Endothelial cell of umbilical vein (primary cell): ENCODE results near the gene RTKN2. TPM values are rescaled to one million over a fixed set of nuclear protein-coding genes. Genes with fewer than 3 reads are reported as not detected.

Experiments
- BruUV-seq: library from RNA; stranded (reverse); fragments of 400-500 nt; replicated peaks from 2 replicates; lab custom pipeline; 2021; lab: Mats Ljungman, UMichigan
- CTCF ChIA-PET: fragments of 300-600, 350-600 bp; sonication (Branson Sonifier 250); formaldehyde crosslinking; loops from one replicate; lab custom pipeline; 2021; ENCODE audit warnings: antibody characterized with exemption, inconsistent platforms; lab: Charles Lee
- POLR2A ChIA-PET: fragments of 300-600, 350-600 bp; sonication (Branson Sonifier 250); formaldehyde crosslinking; loops from one replicate; lab custom pipeline; 2021; ENCODE audit warnings: antibody characterized with exemption, inconsistent platforms; lab: Charles Lee
- DNase-seq: peaks from one replicate; pipeline ENCODE4 v3.0.0-alpha.2; 2011; ENCODE audit warnings: low read depth, low spot score
- FAIRE-seq: peaks from 2 replicates; lab custom pipeline; 2011; peaks lifted over from hg19 to GRCh38; lab: Jason Lieb, UNC
- H2AFZ ChIP-seq: 2 replicates; pipeline ENCODE4 v1.6.0; 2012; ENCODE audit warnings: low read depth, low read length, control low read depth, inconsistent platforms
- H3K27ac ChIP-seq: 2 replicates; pipeline ENCODE4 v1.5.1; 2011; ENCODE audit warnings: low read depth, mild to moderate bottlenecking, control low read depth, low read length, moderate library complexity; ENCODE audit not compliant: insufficient read depth
- H3K27me3 ChIP-seq, 2 experiments: 2 replicates each; pipeline versions ENCODE4 v1.6.0 to v1.6.1; 2011; ENCODE audit warnings: low read length in 2 of 2, mixed read lengths in 1 of 2; ENCODE audit not compliant: control insufficient read depth in 2 of 2, insufficient read depth in 2 of 2
- H3K36me3 ChIP-seq, 2 experiments: 2 replicates in 1 of 2; 3 replicates in 1 of 2; pipeline ENCODE4 v1.5.1; 2011; ENCODE audit warnings: low read length in 2 of 2, mild to moderate bottlenecking in 1 of 2, moderate library complexity in 1 of 2; ENCODE audit not compliant: control insufficient read depth in 2 of 2, insufficient read depth in 2 of 2; ENCODE audit errors: extremely low read depth in 1 of 2
- H3K4me1 ChIP-seq: 3 replicates; pipeline ENCODE4 v1.5.1; 2011; ENCODE audit warnings: mild to moderate bottlenecking, low read length; ENCODE audit not compliant: control insufficient read depth, insufficient read depth; ENCODE audit errors: extremely low read depth
- H3K4me2 ChIP-seq: 2 replicates; pipeline ENCODE4 v1.6.1; 2011; ENCODE audit warnings: low read length, control low read depth, mixed read lengths; ENCODE audit not compliant: insufficient read depth
- H3K4me3 ChIP-seq, 3 experiments: fragments of 200-600 bp in 1 of 3; sonication (generic), shearing (Covaris generic) in 1 of 3; replicated peaks in 1 of 3; 2 replicates each; pipeline ENCODE4 v1.5.1; 2011 to 2016; ENCODE audit warnings: control low read depth in 3 of 3, low read length in 3 of 3, mild to moderate bottlenecking in 2 of 3, inconsistent platforms in 1 of 3, low read depth in 1 of 3, moderate library complexity in 1 of 3; ENCODE audit not compliant: insufficient read depth in 1 of 3
- H3K79me2 ChIP-seq: 2 replicates; pipeline ENCODE4 v1.6.0; 2012; ENCODE audit warnings: low read length, inconsistent platforms; ENCODE audit not compliant: control insufficient read depth, insufficient read depth
- H3K9ac ChIP-seq: replicated peaks from 2 replicates; pipeline ENCODE3; 2011; ENCODE audit warnings: low read length, control low read depth; ENCODE audit not compliant: insufficient read depth; ENCODE audit errors: extremely low read depth
- H3K9me1 ChIP-seq: replicated peaks from 3 replicates; pipeline ENCODE4 v1.6.0; 2011; ENCODE audit warnings: mild to moderate bottlenecking, low read length; ENCODE audit not compliant: control insufficient read depth, insufficient read depth; ENCODE audit errors: extremely low read depth
- H3K9me3 ChIP-seq: replicated peaks from 2 replicates; pipeline ENCODE4 v1.5.1; 2012; ENCODE audit warnings: low read length, inconsistent platforms; ENCODE audit not compliant: control insufficient read depth, insufficient read depth
- H4K20me1 ChIP-seq: replicated peaks from 2 replicates; pipeline ENCODE3; 2011; ENCODE audit warnings: mild to moderate bottlenecking, low read length; ENCODE audit not compliant: control insufficient read depth, insufficient read depth; ENCODE audit errors: extremely low read depth
- CTCF ChIP-seq, 2 donors: IDR thresholded peaks; 1 replicate in 1 of 2; 2 replicates in 1 of 2; pipeline ENCODE4 v1.5.1; 2011; ENCODE audit warnings: low read length in 2 of 2, mild to moderate bottlenecking in 2 of 2, moderate library complexity in 2 of 2, control low read depth in 1 of 2, inconsistent platforms in 1 of 2, low read depth in 1 of 2; ENCODE audit not compliant: insufficient read depth in 1 of 2; ENCODE audit errors: extremely low read depth in 1 of 2
- EZH2 ChIP-seq: IDR thresholded peaks from 2 replicates; pipeline ENCODE4 v1.6.1; 2012; ENCODE audit warnings: borderline replicate concordance, low read depth, mild to moderate bottlenecking, moderate library complexity, low read length, inconsistent platforms; ENCODE audit not compliant: severe bottlenecking
- GATA2 ChIP-seq: IDR thresholded peaks from 2 replicates; pipeline ENCODE4 v1.7.0; 2011; ENCODE audit warnings: low read depth, mild to moderate bottlenecking, moderate library complexity, mixed read lengths, low read length; ENCODE audit not compliant: insufficient read length, insufficient read depth
- JUN ChIP-seq: IDR thresholded peaks from 2 replicates; pipeline ENCODE4 v1.6.1; 2011; ENCODE audit warnings: borderline replicate concordance, low read depth; ENCODE audit not compliant: insufficient read length, insufficient read depth
- MAX ChIP-seq: IDR thresholded peaks from 2 replicates; pipeline ENCODE4 v1.6.1; 2011; ENCODE audit not compliant: insufficient read depth, insufficient read length
- MYC ChIP-seq: IDR thresholded peaks from one replicate; pipeline ENCODE4 v1.6.1; 2011; ENCODE audit warnings: mild to moderate bottlenecking, low read depth, low read length
- POLR2A ChIP-seq: IDR thresholded peaks from 2 replicates; pipeline ENCODE4 v1.6.1; 2012; ENCODE audit warnings: low read depth, mild to moderate bottlenecking, control low read depth, low read length
- POLR2AphosphoS5 ChIP-seq: IDR thresholded peaks from 2 replicates; pipeline ENCODE4 v1.6.1; 2012; ENCODE audit warnings: low read depth, mild to moderate bottlenecking, control low read depth, low read length, moderate library complexity; ENCODE audit not compliant: insufficient read depth
- dilution Hi-C: fragments of 300-500 bp; cut with MboI; formaldehyde crosslinking; loops from one replicate; pipeline ENCODE4 v1.15.0; 2019; ENCODE audit warnings: low sequenced_read_pairs; ENCODE audit not compliant: extremely low pct_ligation_motif_present
- intact Hi-C: fragments of 100-400 bp; cut with micrococcal nuclease; formaldehyde crosslinking; loops from one replicate; pipeline ENCODE4 v1.10.0; 2022
- polyA plus RNA-seq, 4 experiments: library from polyadenylated mRNA; depleted of rRNA in 3 of 4; stranded (reverse) in 3 of 4; unstranded in 1 of 4; fragments of >200 nt; gene quantifications; 2 replicates each; pipeline versions ENCODE4 v1.2.1 to v1.2.3, GENCODE V29; 2011 to 2012; ENCODE audit warnings: missing spikeins in 1 of 4
- total RNA-seq: library from RNA; stranded (reverse); gene quantifications from 2 replicates; pipeline ENCODE4 v1.2.3, GENCODE V29; 2021

RTKN2 gene
- total and polyA plus RNA-seq, 2 donors (not counting 3 experiments of a cell fraction or from before 2014, with no cell fraction given), result 0.65 to 4.8 TPM

DNA sequence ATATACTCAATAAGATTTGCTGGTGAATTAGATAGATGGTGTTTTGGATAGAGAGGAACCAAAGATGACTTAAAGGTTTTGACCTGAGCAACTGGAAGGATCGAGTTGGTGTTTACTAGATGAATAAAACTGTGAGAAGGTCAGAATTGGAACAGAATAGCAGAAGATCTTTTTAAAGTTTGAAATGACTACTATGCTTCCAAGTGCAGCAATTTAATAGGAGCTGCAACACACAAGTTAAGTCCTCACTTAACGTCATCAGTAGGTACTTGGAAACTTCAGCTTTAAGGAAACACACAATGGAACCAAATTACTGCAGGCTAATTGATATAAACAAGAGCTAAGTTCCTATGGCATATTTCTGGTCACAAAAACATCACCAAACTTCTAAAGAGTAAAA is 86.5 kb downstream of the RTKN2 start:
- CTCF ChIA-PET, result no interaction called here
- Histone ChIP-seq H4K20me1 (no peaks in the 10 kb centered on the region), H3K27me3 (no peaks in the 10 kb centered on the region), H3K36me3 (no peaks in the 10 kb centered on the region), H2AFZ (no peak overlapping the region), H3K4me1 (no peaks in the 10 kb centered on the region), H3K27ac (no peak overlapping the region), H3K4me2 (no peak overlapping the region), H3K4me3 (no peak overlapping the region), H3K79me2 (no peaks in the 10 kb centered on the region), H3K9ac (no peak overlapping the region), H3K9me3 (no peaks in the 10 kb centered on the region), H3K9me1 (no peaks in the 10 kb centered on the region)
- BruUV-seq, result no TSS peak
- intact Hi-C loops (no loop called here), dilution Hi-C loops (no loop called here)
- POLR2A ChIA-PET, result no interaction called here
- TF ChIP-seq JUN, result no peak
- no peak for TF ChIP-seq MYC
- TF ChIP-seq POLR2AphosphoS5, result no peak
- TF ChIP-seq EZH2, result no peak
- no peak for TF ChIP-seq GATA2
- TF ChIP-seq MAX, result no peak
- no peak for TF ChIP-seq POLR2A
- no peak for TF ChIP-seq CTCF (IDR thresholded peaks at IDR 0.05; ENCODE audit: extremely low read depth in 1 of 2, insufficient read depth in 1 of 2, low read depth in 1 of 2, low read length in 2 of 2)
- DNase-seq, result no peak
- FAIRE-seq, result no peak
